GM21528 (cell line): Measurements from ENCODE around the gene CD200R1L.

Source experiments
- ATAC-seq: cut with Tn5 transposase; IDR thresholded peaks from one replicate; pipeline ENCODE4 v1.9.1; 2021; ENCODE audit warnings: mild to moderate bottlenecking, moderate library complexity; ENCODE audit not compliant: unreplicated experiment, low FRiP score

The CD200R1L gene

DNA sequence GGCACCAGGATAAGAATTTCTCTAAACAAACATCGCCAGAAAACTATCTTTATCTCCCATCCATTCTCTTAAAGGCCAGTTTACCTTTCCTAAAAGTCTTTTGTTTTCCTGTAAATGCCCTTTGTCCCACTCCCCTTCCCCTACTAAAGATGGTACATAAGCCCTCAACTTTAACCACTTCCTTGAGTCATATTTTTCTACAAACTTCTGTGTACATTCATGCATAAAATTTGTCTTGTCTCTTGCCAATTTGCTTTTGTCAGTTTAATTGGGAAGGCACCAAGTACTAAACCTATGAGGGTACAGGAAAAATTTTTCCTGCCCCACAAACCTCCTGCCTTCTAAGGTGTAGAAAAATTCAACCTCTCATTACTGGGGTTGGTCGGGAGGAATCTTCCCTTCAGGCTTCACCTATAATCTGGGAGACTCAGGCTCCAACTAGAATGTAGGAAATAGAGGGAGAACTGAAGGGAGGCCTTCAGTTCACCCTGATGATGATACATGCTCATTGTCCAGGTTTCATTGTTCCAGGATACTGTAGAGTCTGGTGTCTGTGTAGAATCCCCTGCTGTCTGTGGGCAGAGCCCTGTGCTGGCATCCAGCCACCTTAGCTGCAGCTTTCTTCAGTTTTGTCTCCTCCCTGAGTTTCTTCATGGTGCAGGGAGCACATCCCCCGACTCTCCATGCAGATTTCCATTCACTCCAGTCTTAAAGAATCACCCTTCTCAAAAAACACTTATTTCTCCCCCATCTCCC lies 53.2 kb downstream of the CD200R1L start:
- ATAC-seq = no peak

GRCh38 chr3:112791736-112792135 lies 54.9 kb downstream of the CD200R1L start:
- no peak for ATAC-seq

- ATAC-seq = no peak
These were observed 56.9 kb downstream of the CD200R1L start for GRCh38 chr3:112789787-112790186.

DNA sequence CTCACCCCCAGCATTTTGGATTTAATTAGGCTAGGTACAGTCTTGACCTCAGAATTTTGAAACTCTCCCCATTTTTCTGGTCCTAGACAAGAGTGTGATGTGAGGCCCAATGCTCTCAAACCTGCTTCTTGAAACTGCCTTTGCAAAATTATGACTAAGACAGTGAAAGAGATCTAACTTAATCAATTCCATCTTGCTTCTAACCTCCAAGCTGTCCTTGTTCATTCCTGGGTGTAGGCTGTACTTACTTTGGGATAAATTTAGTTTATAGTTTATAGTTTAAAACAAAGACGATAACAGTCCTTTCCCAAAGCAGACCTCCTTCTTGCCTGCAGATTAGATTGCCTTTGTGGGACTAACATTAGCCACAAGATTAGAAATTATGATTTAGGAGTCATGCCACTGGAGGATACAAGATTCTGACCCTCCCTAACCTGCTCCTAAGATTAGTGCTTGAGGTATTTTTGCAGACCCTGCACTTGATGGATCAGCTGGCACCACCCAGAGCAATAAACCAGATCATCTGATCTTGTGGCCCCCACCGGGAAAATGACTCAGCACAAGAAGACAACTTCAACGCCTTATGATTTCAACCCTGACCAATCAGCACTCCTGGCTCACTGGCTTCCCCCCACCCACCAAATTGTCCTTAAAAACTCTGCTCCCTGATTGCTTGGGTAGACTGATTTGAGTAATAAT lies 59.6 kb downstream of the CD200R1L start:
- no peak for ATAC-seq

DNA sequence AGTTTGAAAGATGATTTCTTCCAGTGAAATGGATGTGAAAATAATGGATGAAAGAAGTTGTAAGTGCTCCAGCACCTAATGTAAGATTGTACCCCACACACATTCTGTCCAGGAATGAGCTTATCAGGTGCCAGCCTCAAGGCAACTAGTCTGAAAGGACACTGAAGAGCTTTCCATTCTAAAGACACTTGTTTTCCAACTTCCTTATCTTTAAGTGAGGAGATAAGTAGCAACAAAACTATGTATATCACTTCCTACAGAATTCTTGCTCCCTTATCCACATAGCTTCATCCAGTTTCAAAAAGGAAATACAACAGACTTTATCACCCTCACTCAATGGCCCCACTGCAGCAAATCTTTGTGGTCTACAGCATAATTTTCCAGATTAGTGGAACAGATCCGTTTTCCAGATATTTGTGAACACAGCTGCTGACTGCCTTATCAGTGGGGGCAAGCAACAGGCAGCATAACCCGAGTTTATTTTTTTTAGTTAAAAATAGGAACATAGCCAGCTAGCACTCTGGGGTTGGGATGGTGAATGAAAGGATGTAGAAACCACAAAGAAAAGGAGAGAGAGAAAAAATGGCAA lies 60.6 kb downstream of the CD200R1L start:
- no peak for ATAC-seq

- ATAC-seq = no peak
These were observed 61.2 kb downstream of the CD200R1L start for GRCh38 chr3:112785321-112786001.

DNA sequence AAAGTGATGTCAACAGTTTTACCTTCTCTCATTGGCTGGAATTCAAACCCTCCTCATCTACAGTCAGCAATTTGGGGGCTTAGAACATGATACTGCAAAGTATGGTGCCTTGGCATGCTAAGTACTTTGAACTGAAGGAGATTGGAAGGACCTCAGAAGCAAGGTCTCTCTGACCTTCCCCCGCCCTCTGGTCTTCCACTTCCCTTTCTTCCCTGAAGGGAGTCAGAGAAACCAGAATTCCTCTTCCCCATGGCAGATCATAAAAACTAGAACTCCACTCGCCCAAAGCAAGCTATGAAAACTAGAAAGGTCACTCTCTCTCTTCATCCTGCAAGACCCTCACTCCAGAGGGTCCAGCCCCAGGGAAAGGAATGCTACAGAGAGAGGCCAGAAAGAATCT lies 64.2 kb downstream of the CD200R1L start:
- no peak for ATAC-seq

- ATAC-seq = no peak
These were observed 65.1 kb downstream of the CD200R1L start for GRCh38 chr3:112781599-112781998.

GRCh38 chr3:112779558-112780480 lies 66.8 kb downstream of the CD200R1L start:
- ATAC-seq = no peak

- ATAC-seq = no peak
These were observed 67.7 kb downstream of the CD200R1L start for GRCh38 chr3:112779011-112779410.

DNA sequence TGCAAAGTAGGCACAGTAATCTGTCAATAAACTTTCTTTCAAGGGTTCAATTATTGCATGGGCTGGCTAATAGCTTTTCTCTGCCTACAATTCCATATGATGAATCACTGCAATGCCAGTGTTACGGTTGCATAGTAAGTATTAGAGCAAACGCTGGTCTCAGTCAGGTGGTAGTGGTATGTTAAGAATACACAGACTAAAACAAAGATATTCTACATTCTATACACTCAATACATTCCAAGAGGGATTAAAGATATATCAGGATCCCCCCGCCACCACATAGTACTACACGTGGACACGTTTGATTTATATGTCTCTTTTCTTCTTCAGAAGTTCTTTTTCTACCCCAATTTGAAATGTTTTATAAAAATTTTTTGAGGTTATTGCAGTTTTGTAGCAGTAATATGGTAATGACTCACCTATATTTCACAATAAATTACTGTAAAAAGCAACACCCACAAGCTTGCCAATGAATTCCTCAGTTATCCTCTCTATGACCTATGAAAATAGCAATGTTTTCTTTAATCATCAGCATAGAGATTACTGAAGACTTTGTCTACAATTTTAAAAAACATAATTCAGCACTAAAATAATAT lies 68.2 kb downstream of the CD200R1L start:
- ATAC-seq = no peak

DNA sequence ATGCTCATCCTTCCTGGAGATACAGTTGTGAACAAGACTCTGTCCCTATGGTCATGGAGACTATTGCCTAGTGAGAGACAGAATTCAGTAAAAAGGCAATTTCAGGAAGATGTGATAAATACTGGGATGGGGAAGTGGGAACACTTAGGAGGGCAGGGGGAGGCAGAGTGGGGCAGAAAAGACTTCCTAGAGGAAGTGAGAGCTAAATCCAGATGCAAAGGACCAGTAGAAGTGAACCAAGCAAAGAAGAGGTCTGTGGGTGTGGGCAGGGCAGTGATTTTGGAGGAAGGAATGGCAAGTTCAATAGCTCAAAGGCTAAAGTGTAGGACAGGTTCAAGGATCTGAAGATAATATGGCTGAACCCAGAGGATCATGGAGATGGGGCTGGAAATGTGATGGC lies 68.9 kb downstream of the CD200R1L start:
- ATAC-seq = no peak

DNA sequence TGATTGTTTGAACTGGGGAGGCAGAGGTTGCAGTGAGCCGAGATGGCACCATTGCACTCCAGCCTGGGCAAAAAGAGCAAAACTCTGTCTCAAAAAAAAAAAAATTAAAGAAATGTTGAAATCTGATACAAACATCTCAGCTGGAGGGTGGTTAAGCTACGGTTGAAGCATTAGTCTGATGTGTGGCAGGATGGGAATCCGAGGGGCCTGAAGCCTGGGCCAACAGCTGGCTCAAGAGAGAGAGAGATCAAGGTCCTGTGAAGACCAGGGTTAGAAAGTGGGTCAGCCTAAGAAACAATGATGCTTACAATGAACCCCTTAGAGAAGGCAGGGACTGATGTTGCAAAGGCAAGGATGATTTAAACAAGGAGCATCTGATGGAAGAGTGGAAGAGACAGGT lies 69.8 kb downstream of the CD200R1L start:
- no peak for ATAC-seq

DNA sequence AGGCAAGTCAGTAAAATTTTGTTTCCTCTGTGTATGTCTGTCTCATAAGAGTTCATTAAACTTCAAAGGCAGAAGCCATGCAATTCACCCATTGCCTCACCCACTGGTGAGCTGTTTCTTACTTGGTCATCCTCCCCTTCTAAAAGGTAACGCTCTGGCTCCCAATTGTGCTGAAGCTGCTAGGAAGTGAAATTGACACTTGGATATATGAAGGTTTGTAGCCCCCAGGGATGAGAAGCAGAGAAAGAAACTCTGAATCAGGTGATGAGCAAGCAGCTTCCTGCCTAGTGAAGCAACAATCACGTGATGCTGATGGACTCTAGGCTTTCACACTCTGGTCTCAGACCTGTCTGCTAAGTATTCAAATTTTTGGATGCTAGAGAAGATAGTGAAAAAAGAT lies 70.7 kb downstream of the CD200R1L start:
- ATAC-seq = no peak

DNA sequence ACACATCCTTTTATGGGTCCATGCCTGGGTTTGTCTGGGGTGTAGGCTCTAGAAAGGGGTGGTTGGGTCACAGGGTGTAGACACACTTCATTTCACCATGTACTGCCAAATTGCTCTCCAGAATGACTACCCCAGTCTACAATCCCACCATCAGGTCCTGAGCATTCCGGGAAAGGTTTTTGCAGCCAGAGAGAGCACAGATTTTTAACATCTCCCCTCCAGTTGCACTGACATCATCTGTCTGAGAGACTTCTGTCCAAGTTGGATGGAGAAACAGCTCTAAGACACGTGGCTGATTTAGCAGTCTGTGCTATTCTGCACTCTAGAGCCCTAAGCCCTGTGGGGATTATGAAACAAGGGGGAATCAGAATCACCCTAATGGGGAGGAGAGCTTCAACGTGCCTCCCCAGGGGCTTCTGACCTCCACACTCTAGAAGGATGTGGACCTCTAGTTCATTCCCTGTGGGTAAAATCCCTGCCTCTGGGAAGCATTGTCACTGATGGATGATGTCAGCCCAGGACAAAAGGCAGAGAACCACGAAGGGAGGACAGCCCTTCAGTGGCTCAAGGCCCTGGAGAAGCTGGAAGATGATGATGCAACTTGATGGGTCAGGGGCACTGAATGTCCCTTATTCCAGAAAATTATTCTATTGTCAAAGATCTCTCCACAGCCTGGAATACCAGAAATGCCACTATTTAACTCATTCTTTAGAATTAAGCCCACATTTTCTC lies 71.5 kb downstream of the CD200R1L start:
- ATAC-seq = no peak

- ATAC-seq = no peak
These were observed 72.3 kb downstream of the CD200R1L start for GRCh38 chr3:112774293-112774926.

- peak; percentile 57 for ATAC-seq
These were observed 72.8 kb downstream of the CD200R1L start for GRCh38 chr3:112773864-112774263.

DNA sequence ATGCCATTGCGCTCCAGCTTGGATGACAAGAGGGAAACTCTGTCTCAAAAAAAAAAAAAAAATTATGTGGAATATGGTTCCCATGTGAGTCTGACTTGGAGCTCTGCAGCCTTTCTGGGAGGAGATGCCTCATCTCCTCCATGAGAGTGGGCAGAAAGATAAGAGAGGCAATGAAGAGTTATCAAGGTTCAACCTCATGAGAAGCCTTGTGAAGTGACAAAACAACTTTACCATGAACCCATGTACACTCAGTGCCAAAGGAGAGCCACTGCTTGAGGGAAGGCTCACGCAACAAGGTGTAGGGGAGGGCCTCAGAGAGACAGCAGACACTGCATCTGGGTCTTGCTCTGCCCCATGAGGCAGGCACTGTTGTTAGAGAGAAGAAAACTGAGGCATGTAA lies 75.7 kb downstream of the CD200R1L start:
- ATAC-seq = no peak
